ENCODE results near the gene SNX24. TPM values are rescaled to one million over a fixed set of nuclear protein-coding genes. Genes with fewer than 3 reads are reported as not detected.
A peak's percentile ranks its signal among the peaks of the same experiment; 100 is the strongest.

SNX24 gene
- total RNA-seq (2013): 7.4 TPM
- polyA plus RNA-seq (10 to 100 TPM in 1 of 3 donors, 1 to 10 TPM in 2; 3.5 to 10.6 (median 8.0) TPM), polyA minus RNA-seq (2.3 and 2.6 TPM in 2 replicates), total RNA-seq (0.50 to 5.2 (median 4.4) reads per million in 11 experiments)

GRCh38 chr5:122845229-122846050 lies at the start of gene SNX24:
Gene SNX24 (plus strand): TSS chr5:122845613. CDS start chr5:122845634, 21 bp downstream.
- Histone ChIP-seq H3K9ac (ENCODE audit: insufficient read depth, low read length, poor library complexity, severe bottlenecking) (peak within 1 kb of the TSS; percentile 69), H3K9me3 (replicated peaks in 1 of 2; ENCODE audit: control insufficient read depth in 1 of 2, insufficient read depth in 1 of 2, low read length in 2 of 2) (no peaks in the 10 kb centered on the region), H2AFZ (ENCODE audit: insufficient read depth, low read depth, low read length, poor library complexity, severe bottlenecking) (peak within 1 kb of the TSS; percentile 96), H3K4me3 (replicated peaks in 1 of 3; ENCODE audit: low read depth in 2 of 3, low read length in 3 of 3) (peak within 1 kb of the TSS; percentile 64 to 93 (median 85)), H3K36me3 (replicated peaks in 1 of 2; ENCODE audit: control insufficient read depth in 1 of 2, insufficient read depth in 2 of 2, low read length in 2 of 2) (no peaks in the 10 kb centered on the region), H3K4me2 (replicated peaks; ENCODE audit: extremely low read depth, low read length, poor library complexity, severe bottlenecking) (peak within 1 kb of the TSS; percentile 97), H4K20me1 (ENCODE audit: insufficient read depth, low read length) (no peaks in the 10 kb centered on the region), H3K4me1 (ENCODE audit: control insufficient read depth in 1 of 2, insufficient read depth in 2 of 2, low read length in 2 of 2) (peaks cover 35 to 60% of the 10 kb centered on the region in 2 donors), H3K27me3 (ENCODE audit: control insufficient read depth in 2 of 2, insufficient read depth in 2 of 2, low read length in 2 of 2) (no peaks in the 10 kb centered on the region), H3K79me2 (ENCODE audit: insufficient read depth, low read length) (no peaks in the 10 kb centered on the region), H3K27ac (ENCODE audit: low read depth in 1 of 2, low read length in 2 of 2) (peak within 1 kb of the TSS in 1 of 2 donors; percentile 72)
- H3K4me3 Mint-ChIP-seq: peak within 1 kb of the TSS; percentile 94
- DNase-seq: peak; percentile 65 to 72 (median 70)
- intact Hi-C loops (cut with micrococcal nuclease): no loop called here
- H3K27ac Mint-ChIP-seq: peak within 1 kb of the TSS in 6 of 7 donors; percentile 58 to 89 (median 82)
- H3K27me3 Mint-ChIP-seq (ENCODE audit: low read depth in 3 of 3): peaks cover 2 to 6% (median 2%) of the 10 kb centered on the region in 3 donors
- H3K36me3 Mint-ChIP-seq: peaks cover 3 to 4% of the 10 kb centered on the region in 2 donors
- peaks cover 53% of the 10 kb centered on the region for H3K4me1 Mint-ChIP-seq
- TF ChIP-seq CTCF (IDR thresholded peaks at IDR 0.05): no peak
- WGBS (ENCODE audit: insufficient coverage): under 1% methylated on average over 92 of the region's 92 CpGs
- H3K9me3 Mint-ChIP-seq: peaks cover 0 to 2% (median 0%) of the 10 kb centered on the region in 7 donors

DNA sequence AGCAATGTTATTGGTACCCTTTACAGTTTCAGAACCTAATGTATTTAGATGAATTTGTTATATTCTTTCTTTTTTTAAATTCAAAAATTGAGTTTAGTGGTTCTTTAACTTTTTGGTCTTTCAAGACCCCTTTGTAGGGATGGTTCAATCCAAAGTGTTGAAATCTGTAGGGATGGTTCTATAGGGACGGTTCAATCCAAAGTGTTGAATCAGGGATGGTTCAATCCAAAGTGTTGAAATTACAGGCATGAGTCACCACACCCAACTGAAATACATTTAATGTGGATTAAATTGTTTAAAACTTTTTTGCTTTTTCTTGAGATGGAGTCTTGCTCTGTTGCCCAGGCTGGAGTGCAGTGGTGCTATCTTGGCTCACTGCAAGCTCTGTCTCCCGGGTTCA lies 39.9 kb upstream of the SNX24 start:
- intact Hi-C loops (cut with micrococcal nuclease): no loop called here
- Histone ChIP-seq H3K4me3 (replicated peaks in 1 of 3; ENCODE audit: low read depth in 2 of 3, low read length in 3 of 3) (no peak overlapping the region), H3K27ac (ENCODE audit: low read depth in 1 of 2, low read length in 2 of 2) (no peak overlapping the region), H3K79me2 (ENCODE audit: insufficient read depth, low read length) (no peaks in the 10 kb centered on the region), H3K4me1 (ENCODE audit: control insufficient read depth in 1 of 2, insufficient read depth in 2 of 2, low read length in 2 of 2) (no peaks in the 10 kb centered on the region), H3K9me3 (replicated peaks in 1 of 2; ENCODE audit: control insufficient read depth in 1 of 2, insufficient read depth in 1 of 2, low read length in 2 of 2) (no peaks in the 10 kb centered on the region), H4K20me1 (ENCODE audit: insufficient read depth, low read length) (peaks cover 94% of the 10 kb centered on the region), H2AFZ (ENCODE audit: insufficient read depth, low read depth, low read length, poor library complexity, severe bottlenecking) (no peak overlapping the region), H3K4me2 (replicated peaks; ENCODE audit: extremely low read depth, low read length, poor library complexity, severe bottlenecking) (no peak overlapping the region), H3K27me3 (ENCODE audit: control insufficient read depth in 2 of 2, insufficient read depth in 2 of 2, low read length in 2 of 2) (no peaks in the 10 kb centered on the region), H3K9ac (ENCODE audit: insufficient read depth, low read length, poor library complexity, severe bottlenecking) (no peak overlapping the region), H3K36me3 (replicated peaks in 1 of 2; ENCODE audit: control insufficient read depth in 1 of 2, insufficient read depth in 2 of 2, low read length in 2 of 2) (peaks cover 79 to 98% of the 10 kb centered on the region in 2 donors)
- H3K27ac Mint-ChIP-seq: no peak overlapping the region
- WGBS (ENCODE audit: insufficient coverage): no CpG with 5 or more reads among the region's 2 CpGs
- peaks cover 0 to 2% (median 0%) of the 10 kb centered on the region in 7 donors for H3K9me3 Mint-ChIP-seq
- no peak overlapping the region for H3K4me3 Mint-ChIP-seq
- DNase-seq: peak; percentile 13 to 49 (median 20)
- no peaks in the 10 kb centered on the region for H3K27me3 Mint-ChIP-seq (ENCODE audit: low read depth in 3 of 3)
- H3K36me3 Mint-ChIP-seq: peaks cover 76 to 86% of the 10 kb centered on the region in 2 donors
- no peaks in the 10 kb centered on the region for H3K4me1 Mint-ChIP-seq
- no peak for TF ChIP-seq CTCF (IDR thresholded peaks at IDR 0.05)

All from CD14-positive monocyte (primary cell).